ENCODE measurements around the gene FAM200C.

The FAM200C gene

GRCh38 chr5:160436017-160436416 lies 36.2 kb upstream of the FAM200C start:
- Histone ChIP-seq H3K36me3 (ENCODE audit: control insufficient read depth in 1 of 2, insufficient read depth in 2 of 2, low read length in 2 of 2) (no peaks in the 10 kb centered on the region), H3K18ac (ENCODE audit: low read length) (no peak overlapping the region), H3K9ac (ENCODE audit: low read length) (no peak overlapping the region), H3K4me2 (ENCODE audit: low read length) (no peak overlapping the region), H4K8ac (ENCODE audit: low read depth, low read length) (no peak overlapping the region), H2AFZ (ENCODE audit: insufficient read depth, low read length, poor library complexity) (no peak overlapping the region), H3K79me1 (ENCODE audit: low read length) (no peaks in the 10 kb centered on the region), H2BK5ac (ENCODE audit: low read depth, low read length, poor library complexity) (no peak overlapping the region), H3K9me3 (ENCODE audit: insufficient read depth, low read depth, low read length) (no peaks in the 10 kb centered on the region), H3K23ac (ENCODE audit: low read length) (no peak overlapping the region), H3K79me2 (ENCODE audit: control insufficient read depth, insufficient read depth, low read length, poor library complexity) (no peaks in the 10 kb centered on the region), H3K14ac (ENCODE audit: low read length) (no peak overlapping the region), H2AK5ac (ENCODE audit: low read length) (no peak overlapping the region), H4K12ac (ENCODE audit: low read depth, low read length) (no peak overlapping the region), H4K91ac (ENCODE audit: low read depth, low read length) (no peak overlapping the region), H2BK12ac (ENCODE audit: low read length) (no peak overlapping the region), H3K4me1 (ENCODE audit: control insufficient read depth in 1 of 2, insufficient read depth in 2 of 2, low read length in 2 of 2) (peaks cover 0 to 1% of the 10 kb centered on the region in 2 experiments), H2BK120ac (ENCODE audit: insufficient read depth, low read length, poor library complexity) (no peak overlapping the region), H3K27ac (ENCODE audit: low read depth, low read length) (no peak overlapping the region), H3K4ac (ENCODE audit: low read depth, low read length) (no peak overlapping the region), H3K27me3 (ENCODE audit: insufficient read depth, low read length) (no peaks in the 10 kb centered on the region), H3K4me3 (ENCODE audit: low read depth, low read length) (no peak overlapping the region)
- DNase-seq: no peak
- WGBS (ENCODE audit: extremely low coverage, insufficient coverage, insufficient read length): no CpG with 5 or more reads among the region's 4 CpGs

GRCh38 chr5:160435532-160435931 lies 35.7 kb upstream of the FAM200C start:
- H3K27me3 ChIP-seq (ENCODE audit: insufficient read depth, low read length): no peaks in the 10 kb centered on the region

GRCh38 chr5:160434022-160434531 lies 34.2 kb upstream of the FAM200C start:
- no peak overlapping the region for H3K4me2 ChIP-seq (ENCODE audit: low read length)
- no peak overlapping the region for H3K9ac ChIP-seq (ENCODE audit: low read length)
- H3K14ac ChIP-seq (ENCODE audit: low read length): no peak overlapping the region
- no peak overlapping the region for H3K23ac ChIP-seq (ENCODE audit: low read length)
- no CpG with 5 or more reads among the region's 9 CpGs for WGBS (ENCODE audit: extremely low coverage, insufficient coverage, insufficient read length)
- no peak overlapping the region for H4K8ac ChIP-seq (ENCODE audit: low read depth, low read length)
- H2BK120ac ChIP-seq (ENCODE audit: insufficient read depth, low read length, poor library complexity): no peak overlapping the region
- H3K79me1 ChIP-seq (ENCODE audit: low read length): no peaks in the 10 kb centered on the region
- H2BK5ac ChIP-seq (ENCODE audit: low read depth, low read length, poor library complexity): no peak overlapping the region
- no peaks in the 10 kb centered on the region for H3K79me2 ChIP-seq (ENCODE audit: control insufficient read depth, insufficient read depth, low read length, poor library complexity)
- H4K91ac ChIP-seq (ENCODE audit: low read depth, low read length): no peak overlapping the region
- H2BK12ac ChIP-seq (ENCODE audit: low read length): no peak overlapping the region
- no peaks in the 10 kb centered on the region for H3K36me3 ChIP-seq (ENCODE audit: control insufficient read depth in 1 of 2, insufficient read depth in 2 of 2, low read length in 2 of 2)
- H3K9me3 ChIP-seq (ENCODE audit: insufficient read depth, low read depth, low read length): no peaks in the 10 kb centered on the region
- no peaks in the 10 kb centered on the region for H3K27me3 ChIP-seq (ENCODE audit: insufficient read depth, low read length)
- H3K4ac ChIP-seq (ENCODE audit: low read depth, low read length): no peak overlapping the region
- H3K4me3 ChIP-seq (ENCODE audit: low read depth, low read length): no peak overlapping the region
- H2AK5ac ChIP-seq (ENCODE audit: low read length): no peak overlapping the region
- H3K4me1 ChIP-seq (ENCODE audit: control insufficient read depth in 1 of 2, insufficient read depth in 2 of 2, low read length in 2 of 2): no peaks in the 10 kb centered on the region
- no peak overlapping the region for H3K27ac ChIP-seq (ENCODE audit: low read depth, low read length)
- no peak overlapping the region for H4K12ac ChIP-seq (ENCODE audit: low read depth, low read length)
- no peak for DNase-seq
- no peak overlapping the region for H2AFZ ChIP-seq (ENCODE audit: insufficient read depth, low read length, poor library complexity)
- H3K18ac ChIP-seq (ENCODE audit: low read length): no peak overlapping the region

More at GRCh38 chr5:160435532-160435931, 35.7 kb upstream of the FAM200C start:
- H3K14ac ChIP-seq (ENCODE audit: low read length): no peak overlapping the region
- H3K18ac ChIP-seq (ENCODE audit: low read length): no peak overlapping the region
- no peak for DNase-seq
- no peaks in the 10 kb centered on the region for H3K79me2 ChIP-seq (ENCODE audit: control insufficient read depth, insufficient read depth, low read length, poor library complexity)
- no CpG with 5 or more reads among the region's 1 CpG for WGBS (ENCODE audit: extremely low coverage, insufficient coverage, insufficient read length)
- no peak overlapping the region for H3K23ac ChIP-seq (ENCODE audit: low read length)
- H3K4me1 ChIP-seq (ENCODE audit: control insufficient read depth in 1 of 2, insufficient read depth in 2 of 2, low read length in 2 of 2): peaks cover 0 to 1% of the 10 kb centered on the region in 2 experiments
- no peak overlapping the region for H3K4me3 ChIP-seq (ENCODE audit: low read depth, low read length)
- no peak overlapping the region for H2AK5ac ChIP-seq (ENCODE audit: low read length)
- H4K8ac ChIP-seq (ENCODE audit: low read depth, low read length): no peak overlapping the region
- no peak overlapping the region for H4K12ac ChIP-seq (ENCODE audit: low read depth, low read length)
- H3K9me3 ChIP-seq (ENCODE audit: insufficient read depth, low read depth, low read length): no peaks in the 10 kb centered on the region
- no peak overlapping the region for H3K4ac ChIP-seq (ENCODE audit: low read depth, low read length)
- no peak overlapping the region for H3K4me2 ChIP-seq (ENCODE audit: low read length)
- H4K91ac ChIP-seq (ENCODE audit: low read depth, low read length): no peak overlapping the region
- no peak overlapping the region for H2AFZ ChIP-seq (ENCODE audit: insufficient read depth, low read length, poor library complexity)
- no peak overlapping the region for H3K27ac ChIP-seq (ENCODE audit: low read depth, low read length)
- H2BK12ac ChIP-seq (ENCODE audit: low read length): no peak overlapping the region
- H3K36me3 ChIP-seq (ENCODE audit: control insufficient read depth in 1 of 2, insufficient read depth in 2 of 2, low read length in 2 of 2): no peaks in the 10 kb centered on the region
- no peaks in the 10 kb centered on the region for H3K79me1 ChIP-seq (ENCODE audit: low read length)
- no peak overlapping the region for H3K9ac ChIP-seq (ENCODE audit: low read length)
- no peak overlapping the region for H2BK120ac ChIP-seq (ENCODE audit: insufficient read depth, low read length, poor library complexity)
- no peak overlapping the region for H2BK5ac ChIP-seq (ENCODE audit: low read depth, low read length, poor library complexity)

GRCh38 chr5:160432787-160433186 lies 32.9 kb upstream of the FAM200C start:
- DNase-seq: no peak
- Histone ChIP-seq H3K79me2 (ENCODE audit: control insufficient read depth, insufficient read depth, low read length, poor library complexity) (no peaks in the 10 kb centered on the region), H3K9me3 (ENCODE audit: insufficient read depth, low read depth, low read length) (no peaks in the 10 kb centered on the region), H3K27me3 (ENCODE audit: insufficient read depth, low read length) (no peaks in the 10 kb centered on the region), H4K91ac (ENCODE audit: low read depth, low read length) (no peak overlapping the region), H3K79me1 (ENCODE audit: low read length) (no peaks in the 10 kb centered on the region), H3K4ac (ENCODE audit: low read depth, low read length) (no peak overlapping the region), H3K18ac (ENCODE audit: low read length) (no peak overlapping the region), H3K23ac (ENCODE audit: low read length) (no peak overlapping the region), H2BK12ac (ENCODE audit: low read length) (no peak overlapping the region), H3K27ac (ENCODE audit: low read depth, low read length) (no peak overlapping the region), H2AFZ (ENCODE audit: insufficient read depth, low read length, poor library complexity) (no peak overlapping the region), H2BK120ac (ENCODE audit: insufficient read depth, low read length, poor library complexity) (no peak overlapping the region), H4K8ac (ENCODE audit: low read depth, low read length) (no peak overlapping the region), H3K14ac (ENCODE audit: low read length) (no peak overlapping the region), H2AK5ac (ENCODE audit: low read length) (no peak overlapping the region), H3K4me3 (ENCODE audit: low read depth, low read length) (no peak overlapping the region), H3K4me1 (ENCODE audit: control insufficient read depth in 1 of 2, insufficient read depth in 2 of 2, low read length in 2 of 2) (no peaks in the 10 kb centered on the region), H3K4me2 (ENCODE audit: low read length) (no peak overlapping the region), H2BK5ac (ENCODE audit: low read depth, low read length, poor library complexity) (no peak overlapping the region), H3K9ac (ENCODE audit: low read length) (no peak overlapping the region), H4K12ac (ENCODE audit: low read depth, low read length) (no peak overlapping the region), H3K36me3 (ENCODE audit: control insufficient read depth in 1 of 2, insufficient read depth in 2 of 2, low read length in 2 of 2) (peaks cover 0 to under 1% of the 10 kb centered on the region in 2 experiments)
- no CpG with 5 or more reads among the region's 7 CpGs for whole genome bisulfite sequencing (ENCODE audit: extremely low coverage, insufficient coverage, insufficient read length)

All from trophoblast cell (in vitro differentiated cells and primary cell).